ENCODE measurements around the gene ACER2. TPM values are rescaled to one million over a fixed set of nuclear protein-coding genes. Genes with fewer than 3 reads are reported as not detected.
"Not testable (repeated sequence)": the region's sequence is repeated elsewhere in the genome, so short reads cannot be mapped to it uniquely, and the experiment has no call there.

ACER2 gene
- total RNA-seq, 1 donor = 2.2 TPM

GRCh38 chr9:19410594-19410993, 1.8 kb downstream of the ACER2 start:
- Histone ChIP-seq H3K79me2 (ENCODE audit: insufficient read depth, low read length) (no peaks in the 10 kb centered on the region), H3K36me3 (ENCODE audit: insufficient read depth, low read length) (no peaks in the 10 kb centered on the region), H3K4me3 (ENCODE audit: insufficient read depth, low read length) (no peak overlapping the region), H3K27ac (ENCODE audit: low read depth, low read length) (peak overlapping the region; percentile 49), H3K9me3 (ENCODE audit: low read depth, low read length) (no peaks in the 10 kb centered on the region), H2AFZ (ENCODE audit: low read length) (no peak overlapping the region), H3K27me3 (ENCODE audit: insufficient read depth, low read length) (no peaks in the 10 kb centered on the region), H4K20me1 (ENCODE audit: insufficient read depth, low read length) (no peaks in the 10 kb centered on the region), H3K4me2 (ENCODE audit: insufficient read depth, low read length) (peak overlapping the region; percentile 21), H3K4me1 (ENCODE audit: insufficient read depth, low read length) (peaks cover 20% of the 10 kb centered on the region)
- TF ChIP-seq, protein P1, sequence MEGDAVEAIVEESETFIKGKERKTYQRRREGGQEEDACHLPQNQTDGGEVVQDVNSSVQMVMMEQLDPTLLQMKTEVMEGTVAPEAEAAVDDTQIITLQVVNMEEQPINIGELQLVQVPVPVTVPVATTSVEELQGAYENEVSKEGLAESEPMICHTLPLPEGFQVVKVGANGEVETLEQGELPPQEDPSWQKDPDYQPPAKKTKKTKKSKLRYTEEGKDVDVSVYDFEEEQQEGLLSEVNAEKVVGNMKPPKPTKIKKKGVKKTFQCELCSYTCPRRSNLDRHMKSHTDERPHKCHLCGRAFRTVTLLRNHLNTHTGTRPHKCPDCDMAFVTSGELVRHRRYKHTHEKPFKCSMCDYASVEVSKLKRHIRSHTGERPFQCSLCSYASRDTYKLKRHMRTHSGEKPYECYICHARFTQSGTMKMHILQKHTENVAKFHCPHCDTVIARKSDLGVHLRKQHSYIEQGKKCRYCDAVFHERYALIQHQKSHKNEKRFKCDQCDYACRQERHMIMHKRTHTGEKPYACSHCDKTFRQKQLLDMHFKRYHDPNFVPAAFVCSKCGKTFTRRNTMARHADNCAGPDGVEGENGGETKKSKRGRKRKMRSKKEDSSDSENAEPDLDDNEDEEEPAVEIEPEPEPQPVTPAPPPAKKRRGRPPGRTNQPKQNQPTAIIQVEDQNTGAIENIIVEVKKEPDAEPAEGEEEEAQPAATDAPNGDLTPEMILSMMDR (IDR thresholded peaks at IDR 0.05; ENCODE audit: extremely low read depth, low read depth, low read length) = no peak
- no peak for DNase-seq (ENCODE audit: insufficient read length, low spot score, missing footprints)

DNA sequence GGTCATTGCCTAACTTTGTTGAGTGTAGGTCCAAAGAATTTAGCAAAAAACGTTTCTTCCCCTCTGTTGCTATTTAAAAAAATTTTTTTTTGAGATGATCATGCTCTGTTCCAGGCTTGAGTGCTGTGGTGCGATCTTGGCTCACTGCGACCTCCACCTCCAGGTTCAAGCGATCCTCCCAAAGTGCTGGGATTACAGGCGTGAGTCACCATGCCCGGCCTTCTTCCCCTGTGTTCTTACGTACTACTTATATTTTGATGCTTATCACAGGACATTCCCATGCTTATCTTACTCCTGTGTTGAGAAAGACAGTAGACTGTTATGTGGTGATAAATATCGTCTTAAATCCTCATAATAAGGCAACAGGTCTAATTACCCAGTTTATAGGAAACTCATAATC, 2.5 kb downstream of the ACER2 start:
- TF ChIP-seq, protein P1 (IDR thresholded peaks at IDR 0.05; ENCODE audit: extremely low read depth, low read depth, low read length) = no peak
- H3K4me1 ChIP-seq (ENCODE audit: insufficient read depth, low read length) = peaks cover 20% of the 10 kb centered on the region
- no peaks in the 10 kb centered on the region for H4K20me1 ChIP-seq (ENCODE audit: insufficient read depth, low read length)
- H3K4me2 ChIP-seq (ENCODE audit: insufficient read depth, low read length) = peak overlapping the region; percentile 21
- peak overlapping the region; percentile 63 for H3K27ac ChIP-seq (ENCODE audit: low read depth, low read length)
- peak; percentile 56 for DNase-seq (ENCODE audit: insufficient read length, low spot score, missing footprints)
- no peak overlapping the region for H2AFZ ChIP-seq (ENCODE audit: low read length)
- H3K4me3 ChIP-seq (ENCODE audit: insufficient read depth, low read length) = no peak overlapping the region
- H3K9me3 ChIP-seq (ENCODE audit: low read depth, low read length) = no peaks in the 10 kb centered on the region
- no peaks in the 10 kb centered on the region for H3K36me3 ChIP-seq (ENCODE audit: insufficient read depth, low read length)
- no peaks in the 10 kb centered on the region for H3K79me2 ChIP-seq (ENCODE audit: insufficient read depth, low read length)
- H3K27me3 ChIP-seq (ENCODE audit: insufficient read depth, low read length) = no peaks in the 10 kb centered on the region

GRCh38 chr9:19413456-19413855, 4.6 kb downstream of the ACER2 start:
- not testable (repeated sequence) for H2AFZ ChIP-seq (ENCODE audit: low read length); H3K4me3 ChIP-seq (ENCODE audit: insufficient read depth, low read length); H4K20me1 ChIP-seq (ENCODE audit: insufficient read depth, low read length); H3K4me2 ChIP-seq (ENCODE audit: insufficient read depth, low read length); H3K79me2 ChIP-seq (ENCODE audit: insufficient read depth, low read length); H3K27me3 ChIP-seq (ENCODE audit: insufficient read depth, low read length); H3K9me3 ChIP-seq (ENCODE audit: low read depth, low read length); H3K27ac ChIP-seq (ENCODE audit: low read depth, low read length); H3K36me3 ChIP-seq (ENCODE audit: insufficient read depth, low read length); DNase-seq (ENCODE audit: insufficient read length, low spot score, missing footprints)
- H3K4me1 ChIP-seq (ENCODE audit: insufficient read depth, low read length) = peaks cover 20% of the 10 kb centered on the region

DNA sequence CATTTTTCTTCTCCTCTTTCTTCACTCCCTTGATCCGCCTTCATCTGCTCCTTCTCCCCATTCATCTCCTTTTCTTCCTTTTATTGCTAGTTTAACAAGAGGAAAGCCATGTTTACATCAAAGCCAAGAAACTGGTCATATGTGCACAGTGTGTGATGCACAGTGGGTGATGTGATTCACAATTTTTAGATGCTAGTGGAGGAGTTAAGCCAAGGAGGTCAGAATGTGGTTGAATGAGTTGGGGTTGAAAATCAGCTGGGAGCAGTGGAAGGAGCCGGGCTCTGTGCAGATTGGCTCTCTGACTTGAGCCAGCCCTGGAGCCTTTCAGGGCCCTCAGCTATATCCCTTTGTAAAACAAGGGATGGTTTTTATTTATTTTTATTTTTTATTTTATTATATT, 7.3 kb downstream of the ACER2 start:
- DNase-seq (ENCODE audit: insufficient read length, low spot score, missing footprints) = peak; percentile 62
- H3K27ac ChIP-seq (ENCODE audit: low read depth, low read length) = no peak overlapping the region

More for the DNA sequence above, 7.3 kb downstream of the ACER2 start:
- Histone ChIP-seq H3K4me1 (ENCODE audit: insufficient read depth, low read length) (peaks cover under 1% of the 10 kb centered on the region), H4K20me1 (ENCODE audit: insufficient read depth, low read length) (no peaks in the 10 kb centered on the region), H3K9me3 (ENCODE audit: low read depth, low read length) (no peaks in the 10 kb centered on the region), H3K4me2 (ENCODE audit: insufficient read depth, low read length) (no peak overlapping the region), H3K36me3 (ENCODE audit: insufficient read depth, low read length) (no peaks in the 10 kb centered on the region), H3K79me2 (ENCODE audit: insufficient read depth, low read length) (no peaks in the 10 kb centered on the region), H3K4me3 (ENCODE audit: insufficient read depth, low read length) (no peak overlapping the region), H2AFZ (ENCODE audit: low read length) (no peak overlapping the region), H3K27me3 (ENCODE audit: insufficient read depth, low read length) (no peaks in the 10 kb centered on the region)
- TF ChIP-seq, protein P1 (IDR thresholded peaks at IDR 0.05; ENCODE audit: extremely low read depth, low read depth, low read length) = no peak
